ENCODE results near the gene SLC27A6. TPM values are rescaled to one million over a fixed set of nuclear protein-coding genes. Genes with fewer than 3 reads are reported as not detected.

Gene SLC27A6
- total and polyA plus RNA-seq, 2 experiments from 2014 or later, result 2.0 to 4.8 TPM

DNA sequence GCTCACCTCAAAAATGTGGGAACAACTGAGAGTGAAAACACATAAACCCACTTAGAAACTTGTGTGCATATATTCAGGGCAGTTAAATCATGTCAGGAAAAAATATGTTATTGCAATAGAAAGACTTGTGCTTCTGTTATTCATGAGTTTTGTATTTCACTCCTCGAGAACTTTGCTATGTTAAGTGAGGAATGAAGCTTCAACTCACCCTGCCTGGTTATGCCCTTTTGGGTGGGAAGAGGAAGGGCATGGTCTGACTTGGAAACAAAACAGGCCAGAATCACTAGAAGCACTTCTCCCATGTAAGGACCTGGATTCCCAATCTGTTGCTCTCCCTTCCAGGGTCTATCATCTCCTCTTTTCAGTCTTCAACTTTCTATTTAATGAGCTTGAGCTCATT, 14.5 kb downstream of the SLC27A6 start:
- Mint-ChIP-seq H3K27me3 (ENCODE audit: insufficient read depth, low read depth, poor library complexity) (peaks cover 3% of the 10 kb centered on the region), H3K27ac (no peak overlapping the region), H3K36me3 (ENCODE audit: low read depth) (no peaks in the 10 kb centered on the region), H3K4me3 (no peak overlapping the region), H3K9me3 (no peaks in the 10 kb centered on the region), H3K4me1 (peaks cover 11% of the 10 kb centered on the region; the same call in 2 of the 3 replicates)
- H3K4me1 ChIP-seq (ENCODE audit: insufficient read depth), result peaks cover 10% of the 10 kb centered on the region
- H3K79me2 ChIP-seq (replicated peaks; ENCODE audit: insufficient read depth), result no peaks in the 10 kb centered on the region
- H4K20me1 ChIP-seq (replicated peaks; ENCODE audit: insufficient read depth), result no peaks in the 10 kb centered on the region
- no peaks in the 10 kb centered on the region for H3F3A ChIP-seq (replicated peaks; ENCODE audit: low read depth)
- ATAC-seq (no peak), DNase-seq (ENCODE audit: low spot score) (no peak)
- no peak overlapping the region for H3K4me3 ChIP-seq
- no peaks in the 10 kb centered on the region for H3K36me3 ChIP-seq (ENCODE audit: insufficient read depth)
- H2AFZ ChIP-seq, result no peak overlapping the region
- H3K4me2 ChIP-seq, result no peak overlapping the region
- H3K27me3 ChIP-seq (ENCODE audit: insufficient read depth), result no peaks in the 10 kb centered on the region
- TF ChIP-seq, protein P1, sequence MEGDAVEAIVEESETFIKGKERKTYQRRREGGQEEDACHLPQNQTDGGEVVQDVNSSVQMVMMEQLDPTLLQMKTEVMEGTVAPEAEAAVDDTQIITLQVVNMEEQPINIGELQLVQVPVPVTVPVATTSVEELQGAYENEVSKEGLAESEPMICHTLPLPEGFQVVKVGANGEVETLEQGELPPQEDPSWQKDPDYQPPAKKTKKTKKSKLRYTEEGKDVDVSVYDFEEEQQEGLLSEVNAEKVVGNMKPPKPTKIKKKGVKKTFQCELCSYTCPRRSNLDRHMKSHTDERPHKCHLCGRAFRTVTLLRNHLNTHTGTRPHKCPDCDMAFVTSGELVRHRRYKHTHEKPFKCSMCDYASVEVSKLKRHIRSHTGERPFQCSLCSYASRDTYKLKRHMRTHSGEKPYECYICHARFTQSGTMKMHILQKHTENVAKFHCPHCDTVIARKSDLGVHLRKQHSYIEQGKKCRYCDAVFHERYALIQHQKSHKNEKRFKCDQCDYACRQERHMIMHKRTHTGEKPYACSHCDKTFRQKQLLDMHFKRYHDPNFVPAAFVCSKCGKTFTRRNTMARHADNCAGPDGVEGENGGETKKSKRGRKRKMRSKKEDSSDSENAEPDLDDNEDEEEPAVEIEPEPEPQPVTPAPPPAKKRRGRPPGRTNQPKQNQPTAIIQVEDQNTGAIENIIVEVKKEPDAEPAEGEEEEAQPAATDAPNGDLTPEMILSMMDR (conservative IDR thresholded peaks at IDR 0.05; ENCODE audit: low read depth in 2 of 2), result no peak
- TF ChIP-seq EZH2phosphoT487 (IDR thresholded peaks at IDR 0.05; ENCODE audit: unreplicated experiment) (no peak), ZNF331 (CRISPR knock-in tag; IDR thresholded peaks at IDR 0.05; ENCODE audit: low read depth) (no peak), ZNF114 (CRISPR knock-in tag; IDR thresholded peaks at IDR 0.05) (no peak), EZH2 (IDR thresholded peaks at IDR 0.05; ENCODE audit: low read depth, unreplicated experiment) (no peak)
- TF ChIP-seq, protein P2, sequence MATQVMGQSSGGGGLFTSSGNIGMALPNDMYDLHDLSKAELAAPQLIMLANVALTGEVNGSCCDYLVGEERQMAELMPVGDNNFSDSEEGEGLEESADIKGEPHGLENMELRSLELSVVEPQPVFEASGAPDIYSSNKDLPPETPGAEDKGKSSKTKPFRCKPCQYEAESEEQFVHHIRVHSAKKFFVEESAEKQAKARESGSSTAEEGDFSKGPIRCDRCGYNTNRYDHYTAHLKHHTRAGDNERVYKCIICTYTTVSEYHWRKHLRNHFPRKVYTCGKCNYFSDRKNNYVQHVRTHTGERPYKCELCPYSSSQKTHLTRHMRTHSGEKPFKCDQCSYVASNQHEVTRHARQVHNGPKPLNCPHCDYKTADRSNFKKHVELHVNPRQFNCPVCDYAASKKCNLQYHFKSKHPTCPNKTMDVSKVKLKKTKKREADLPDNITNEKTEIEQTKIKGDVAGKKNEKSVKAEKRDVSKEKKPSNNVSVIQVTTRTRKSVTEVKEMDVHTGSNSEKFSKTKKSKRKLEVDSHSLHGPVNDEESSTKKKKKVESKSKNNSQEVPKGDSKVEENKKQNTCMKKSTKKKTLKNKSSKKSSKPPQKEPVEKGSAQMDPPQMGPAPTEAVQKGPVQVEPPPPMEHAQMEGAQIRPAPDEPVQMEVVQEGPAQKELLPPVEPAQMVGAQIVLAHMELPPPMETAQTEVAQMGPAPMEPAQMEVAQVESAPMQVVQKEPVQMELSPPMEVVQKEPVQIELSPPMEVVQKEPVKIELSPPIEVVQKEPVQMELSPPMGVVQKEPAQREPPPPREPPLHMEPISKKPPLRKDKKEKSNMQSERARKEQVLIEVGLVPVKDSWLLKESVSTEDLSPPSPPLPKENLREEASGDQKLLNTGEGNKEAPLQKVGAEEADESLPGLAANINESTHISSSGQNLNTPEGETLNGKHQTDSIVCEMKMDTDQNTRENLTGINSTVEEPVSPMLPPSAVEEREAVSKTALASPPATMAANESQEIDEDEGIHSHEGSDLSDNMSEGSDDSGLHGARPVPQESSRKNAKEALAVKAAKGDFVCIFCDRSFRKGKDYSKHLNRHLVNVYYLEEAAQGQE (IDR thresholded peaks at IDR 0.05; ENCODE audit: unreplicated experiment), result no peak
- H3K9me2 ChIP-seq (ENCODE audit: insufficient read depth), result no peaks in the 10 kb centered on the region
- H3K27ac ChIP-seq (ENCODE audit: low read depth), result no peak overlapping the region

DNA sequence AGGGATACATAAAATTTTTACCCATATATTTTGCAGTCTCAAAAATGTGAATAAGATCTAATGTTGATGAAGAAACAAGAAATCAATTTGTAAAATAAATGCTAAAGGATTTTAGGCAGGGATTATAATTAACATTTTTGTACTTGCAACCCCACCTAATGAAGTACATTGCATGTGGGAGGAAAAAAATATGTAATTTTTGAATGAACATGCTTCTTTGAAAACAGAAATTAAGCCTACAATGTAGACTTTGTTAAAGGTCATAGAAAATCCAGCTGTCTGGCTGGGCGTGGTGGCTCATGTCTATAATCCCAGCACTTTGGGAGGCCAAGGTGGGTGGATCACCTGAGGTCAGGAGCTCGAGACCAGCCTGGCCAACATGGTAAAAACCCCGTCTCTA, 15.6 kb downstream of the SLC27A6 start:
- H3K27me3 Mint-ChIP-seq (ENCODE audit: insufficient read depth, low read depth, poor library complexity), result no peaks in the 10 kb centered on the region
- no peak overlapping the region for H3K4me3 ChIP-seq
- no peaks in the 10 kb centered on the region for H3K36me3 ChIP-seq (ENCODE audit: insufficient read depth)
- H3K4me3 Mint-ChIP-seq, result no peak overlapping the region
- H3K4me1 Mint-ChIP-seq, result peaks cover 14% of the 10 kb centered on the region; the same call in 2 of the 3 replicates
- H3K79me2 ChIP-seq (replicated peaks; ENCODE audit: insufficient read depth), result no peaks in the 10 kb centered on the region
- ATAC-seq, result no peak
- H3K9me3 Mint-ChIP-seq, result no peaks in the 10 kb centered on the region
- H3K27ac Mint-ChIP-seq, result no peak overlapping the region
- no peaks in the 10 kb centered on the region for H3K36me3 Mint-ChIP-seq (ENCODE audit: low read depth)
- no peak overlapping the region for H2AFZ ChIP-seq
- no peak for DNase-seq (ENCODE audit: low spot score)
- no peaks in the 10 kb centered on the region for H4K20me1 ChIP-seq (replicated peaks; ENCODE audit: insufficient read depth)
- H3K27me3 ChIP-seq (ENCODE audit: insufficient read depth), result no peaks in the 10 kb centered on the region
- no peak overlapping the region for H3K27ac ChIP-seq (ENCODE audit: low read depth)
- peaks cover 15% of the 10 kb centered on the region for H3K4me1 ChIP-seq (ENCODE audit: insufficient read depth)
- H3K4me2 ChIP-seq, result no peak overlapping the region
- H3F3A ChIP-seq (replicated peaks; ENCODE audit: low read depth), result no peaks in the 10 kb centered on the region
- 0 out of 2 replicates have a peak, but pooled peaks cover 4% of the 10 kb centered on the region for H3K9me2 ChIP-seq (ENCODE audit: insufficient read depth)
- TF ChIP-seq, protein P2 (IDR thresholded peaks at IDR 0.05; ENCODE audit: unreplicated experiment), result no peak
- TF ChIP-seq EZH2phosphoT487 (IDR thresholded peaks at IDR 0.05; ENCODE audit: unreplicated experiment) (no peak), STAT1 (IDR thresholded peaks at IDR 0.05; ENCODE audit: unreplicated experiment) (no peak), ZNF114 (CRISPR knock-in tag; IDR thresholded peaks at IDR 0.05) (no peak), POLR2AphosphoS5 (IDR thresholded peaks at IDR 0.05; ENCODE audit: low read depth) (no peak), NANOG (IDR thresholded peaks at IDR 0.05; ENCODE audit: borderline replicate concordance) (no peak)

Measured in GM23338 (cell line).